HG03442 (cell line): ENCODE measurements around the gene DCP1A.
"Not testable (repeated sequence)": the region's sequence is repeated elsewhere in the genome, so short reads cannot be mapped to it uniquely, and the experiment has no call there.

ENCODE experiments used
- ATAC-seq: cut with Tn5 transposase; IDR thresholded peaks from one replicate; pipeline ENCODE4 v1.9.1; 2021; ENCODE audit warnings: mild to moderate bottlenecking, moderate library complexity; ENCODE audit not compliant: unreplicated experiment

Gene DCP1A

DNA sequence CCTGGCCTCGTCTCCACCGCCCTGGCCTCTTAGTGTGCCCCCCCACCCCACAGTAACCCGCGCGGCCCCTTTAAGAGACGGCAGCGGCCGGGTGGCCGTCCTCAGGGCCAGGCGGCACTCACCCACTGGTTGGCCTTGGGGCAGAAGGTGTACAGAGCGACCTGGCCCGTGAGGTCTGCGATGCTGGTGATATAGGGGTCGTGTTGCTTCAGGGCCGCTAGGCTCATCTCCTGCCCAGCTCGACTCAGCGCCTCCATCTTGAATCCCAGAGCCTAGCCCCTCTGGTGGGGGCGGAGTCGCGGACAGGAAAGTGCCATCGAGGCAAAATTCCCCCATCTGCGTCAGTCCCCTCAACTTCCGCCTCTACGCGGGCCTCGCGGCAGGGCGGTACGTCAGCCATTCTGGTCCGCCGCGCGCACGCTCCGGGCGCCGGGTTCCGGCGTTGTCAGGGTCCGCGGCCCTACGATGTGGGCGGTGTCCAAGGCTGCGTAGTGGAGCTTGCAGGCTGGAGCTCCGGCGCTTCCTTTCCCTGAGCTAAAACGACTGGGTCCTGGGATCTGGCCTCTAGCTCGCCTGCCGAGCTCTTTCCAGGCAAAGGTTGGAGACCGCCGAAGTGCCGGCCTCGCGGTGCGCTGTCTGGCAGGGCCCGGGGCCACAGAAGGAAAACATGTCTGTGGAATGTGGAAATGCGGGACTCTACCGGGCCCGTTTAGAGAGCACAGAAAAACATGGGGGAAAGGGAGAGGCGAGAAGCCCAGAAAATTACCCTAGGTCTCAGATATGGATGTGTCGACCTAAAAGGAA is at the start of gene DCP1A:
Gene DCP1A, minus strand, starts transcription at position 283 of the 804 bp plus-strand sequence. Its CDS starts 26 bp downstream, at position 257.
- ATAC-seq = peak; percentile 96

DNA sequence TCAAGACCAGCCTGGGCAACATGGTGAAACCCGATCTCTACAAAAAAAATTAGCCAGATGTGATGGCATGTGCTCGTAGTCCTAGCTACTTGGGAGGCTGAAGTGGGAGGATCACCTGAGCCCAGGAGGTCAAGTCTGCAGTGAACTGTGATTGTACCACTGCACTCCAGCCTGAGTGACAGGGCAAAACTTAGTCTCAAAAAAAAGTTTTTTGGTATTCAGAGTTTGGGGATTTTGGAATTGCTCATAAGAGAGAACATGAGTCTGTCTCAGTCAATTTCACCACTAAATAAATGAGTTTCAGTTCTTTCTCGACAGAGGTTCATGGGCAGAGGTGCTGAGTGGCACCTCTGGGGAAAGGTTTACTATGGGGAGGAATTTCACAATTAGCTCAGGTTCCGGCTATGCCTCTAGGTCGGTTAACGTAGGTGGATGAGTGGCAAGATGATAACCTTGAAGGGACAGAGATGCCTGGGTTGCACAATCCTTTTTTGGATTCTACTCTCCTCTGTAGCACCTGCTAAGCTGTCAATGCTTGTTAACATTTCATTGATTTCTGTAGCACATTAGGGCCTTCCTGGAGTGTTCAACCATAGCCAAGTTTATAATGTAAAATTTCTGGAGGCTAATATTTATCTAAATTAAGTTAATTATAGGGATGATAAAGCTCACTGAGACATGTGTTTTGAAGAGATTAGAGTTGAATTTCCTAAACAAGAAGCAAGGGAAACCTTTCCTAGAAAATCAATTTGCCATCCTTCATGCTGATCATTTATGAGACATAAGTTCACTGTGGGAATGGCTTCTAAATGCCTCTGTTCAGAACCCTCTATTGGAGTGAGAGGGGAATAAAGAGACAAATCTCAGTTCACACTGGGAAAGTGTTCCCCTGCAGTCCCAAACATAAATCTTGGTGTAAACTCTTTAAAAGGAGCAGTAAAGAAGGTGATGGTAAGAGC is 37.4 kb upstream of the DCP1A start:
- ATAC-seq = no peak

DNA sequence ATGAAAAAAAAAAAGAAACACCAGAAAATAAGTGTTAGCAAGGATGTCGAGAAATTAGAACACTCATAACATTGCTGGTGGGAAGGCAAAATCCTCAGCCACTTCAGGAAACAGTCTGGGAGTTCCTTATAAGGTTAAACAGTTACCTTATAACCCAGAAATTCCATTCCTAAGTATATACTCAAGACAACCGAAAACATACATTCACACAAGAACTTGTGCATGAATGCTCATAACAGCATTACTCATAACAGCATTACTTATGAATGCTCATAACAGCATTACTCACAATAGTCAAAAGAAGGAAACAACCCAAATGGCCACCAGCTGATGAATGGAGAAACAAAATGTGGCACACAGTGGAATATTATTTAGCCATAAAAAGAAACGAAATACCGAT is 34.8 kb upstream of the DCP1A start:
- ATAC-seq = no peak

DNA sequence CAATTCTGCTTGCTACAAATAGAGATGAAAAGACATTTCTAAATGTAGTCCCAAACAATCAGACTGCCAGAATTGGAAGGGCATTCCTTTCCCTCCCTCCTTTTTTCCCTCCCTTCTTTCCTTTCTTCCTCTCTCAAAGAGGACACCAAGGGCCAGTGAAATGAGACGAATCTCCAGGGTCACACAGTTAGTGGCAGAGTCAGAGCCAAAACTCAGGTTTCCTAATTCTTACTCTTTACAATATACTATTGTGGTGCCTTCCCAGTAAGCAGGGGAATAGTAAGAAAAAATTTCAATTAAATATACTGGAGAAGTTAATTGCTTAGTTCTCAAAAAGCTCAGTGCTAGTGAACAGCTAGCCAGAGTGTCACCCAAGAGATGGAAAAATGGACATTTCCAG is 33.0 kb upstream of the DCP1A start:
- ATAC-seq = no peak

DNA sequence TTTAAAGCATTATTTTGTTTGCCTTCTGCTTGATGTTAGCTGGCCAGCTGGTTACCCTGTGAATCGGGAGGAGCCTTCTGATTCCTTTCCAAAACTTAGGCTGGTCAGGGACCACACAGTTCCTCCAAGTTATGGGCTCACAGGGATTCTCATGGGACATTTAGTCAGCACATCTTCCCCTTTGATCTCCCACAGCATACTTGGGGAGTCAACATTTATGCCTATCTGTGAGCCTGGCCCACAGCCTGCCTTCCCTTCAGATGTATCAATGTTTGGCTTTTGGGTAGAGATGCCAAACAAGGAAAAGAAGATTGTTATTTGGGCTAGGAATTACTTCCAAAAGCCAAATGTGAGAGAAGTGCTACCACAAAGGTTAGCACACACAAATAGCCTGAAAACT is 32.6 kb upstream of the DCP1A start:
- no peak for ATAC-seq

DNA sequence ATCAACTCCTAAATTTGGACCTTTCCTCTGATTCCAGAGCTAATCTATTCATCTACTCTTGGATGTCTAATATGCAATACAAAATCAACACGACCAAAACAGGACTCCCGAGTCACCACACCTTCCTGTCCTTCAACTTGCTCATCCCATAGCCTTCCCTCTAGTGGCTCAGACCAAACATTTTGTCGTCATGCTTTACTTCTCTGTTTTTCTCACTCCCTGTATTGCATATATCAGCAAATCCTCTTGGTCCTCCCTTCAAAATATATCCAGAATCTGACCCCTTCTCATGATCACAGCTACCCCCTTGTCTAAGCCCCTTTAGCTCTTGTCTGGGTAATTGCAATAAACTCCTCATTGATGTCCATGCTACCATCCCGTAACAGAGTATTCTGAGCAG is 30.5 kb upstream of the DCP1A start:
- no peak for ATAC-seq

DNA sequence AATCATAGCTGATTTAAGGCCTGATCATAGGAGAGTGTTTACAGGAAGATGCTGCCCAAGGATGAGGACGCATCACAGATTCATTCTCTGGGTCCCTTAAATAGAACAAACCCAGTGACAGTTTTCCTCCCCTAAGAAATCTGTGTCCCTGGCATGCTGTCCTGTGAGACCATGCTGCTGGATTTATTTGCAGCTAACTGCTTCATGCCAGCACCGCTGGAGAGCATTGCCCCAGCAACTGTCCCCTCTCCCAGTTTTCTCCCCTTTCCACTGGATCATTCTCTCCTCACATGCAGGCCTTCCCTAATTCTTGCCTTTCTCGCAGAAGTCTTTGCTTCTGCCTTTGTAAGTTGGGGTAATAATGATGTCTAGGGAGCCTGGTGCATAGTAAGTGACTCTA is 29.3 kb upstream of the DCP1A start:
- no peak for ATAC-seq

DNA sequence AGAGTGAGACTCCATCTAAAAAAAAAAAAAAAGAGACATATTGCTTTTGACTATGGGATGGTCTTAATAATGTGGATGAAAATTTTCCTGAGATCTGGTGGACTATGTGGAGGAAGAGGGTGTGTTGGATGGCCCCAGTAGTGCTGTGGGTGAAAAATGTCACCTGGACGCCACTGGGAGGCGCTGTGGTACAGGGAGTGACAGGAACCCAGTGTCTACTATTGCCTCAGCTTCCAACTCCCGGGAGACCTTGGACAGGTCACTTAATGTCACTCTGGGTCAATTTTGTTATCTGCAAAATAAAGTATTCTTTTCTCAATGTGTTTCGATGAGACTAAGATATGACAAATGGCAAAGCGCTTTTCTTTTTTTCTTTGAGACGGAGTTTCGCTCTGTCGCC is 27.7 kb upstream of the DCP1A start:
- ATAC-seq = peak; percentile 58

DNA sequence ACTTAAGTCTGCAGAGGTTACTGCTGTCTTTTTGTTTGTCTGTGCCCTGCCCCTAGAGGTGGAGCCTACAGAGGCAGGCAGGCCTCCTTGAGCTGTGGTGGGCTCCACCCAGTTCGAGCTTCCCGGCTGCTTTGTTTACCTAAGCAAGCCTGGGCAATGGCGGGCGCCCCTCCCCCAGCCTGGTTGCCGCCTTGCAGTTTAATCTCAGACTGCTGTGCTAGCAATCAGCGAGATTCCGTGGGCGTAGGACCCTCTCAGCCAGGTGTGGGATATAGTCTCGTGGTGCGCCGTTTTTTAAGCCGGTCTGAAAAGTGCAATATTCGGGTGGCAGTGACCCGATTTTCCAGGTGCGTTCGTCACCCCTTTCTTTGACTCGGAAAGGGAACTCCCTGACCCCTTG is 23.4 kb upstream of the DCP1A start:
- ATAC-seq = not testable (repeated sequence)

DNA sequence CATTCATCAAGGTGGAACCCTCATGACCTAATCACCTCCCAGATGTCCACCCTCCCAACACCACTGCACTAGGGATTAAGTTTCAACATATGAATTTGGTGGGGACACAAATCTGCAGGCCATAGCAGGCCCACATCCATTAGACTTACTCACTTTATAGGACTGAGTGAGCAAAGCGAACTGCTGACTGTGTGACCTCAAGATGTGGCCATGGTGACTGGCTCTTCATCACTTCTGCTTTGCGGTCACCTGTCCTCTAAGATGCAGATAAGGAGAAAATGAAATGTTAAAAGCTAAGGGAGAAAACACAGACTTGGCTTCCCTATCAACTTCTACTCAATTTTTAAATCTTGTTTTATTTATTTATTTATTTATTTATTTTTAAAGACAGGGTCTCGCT is 14.5 kb upstream of the DCP1A start:
- no peak for ATAC-seq

DNA sequence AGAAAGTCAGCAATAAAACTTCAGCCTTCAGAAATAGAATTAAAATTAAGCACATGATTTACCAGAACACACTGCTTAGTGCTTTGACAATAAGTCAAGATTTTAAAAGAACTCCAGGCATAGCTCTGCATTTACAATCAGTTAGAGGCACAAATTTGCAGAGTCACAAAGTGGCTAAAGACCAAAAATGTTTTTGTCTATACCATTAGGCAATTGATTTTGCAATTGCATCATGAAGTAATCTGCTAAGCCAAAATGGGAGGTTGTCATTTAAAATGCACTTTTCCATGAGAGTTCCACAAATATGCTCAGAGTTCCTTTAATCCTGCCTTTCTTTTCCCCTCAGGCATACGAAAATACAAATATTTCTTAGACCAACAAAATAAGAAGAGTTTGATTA is 10.1 kb upstream of the DCP1A start:
- ATAC-seq = no peak

DNA sequence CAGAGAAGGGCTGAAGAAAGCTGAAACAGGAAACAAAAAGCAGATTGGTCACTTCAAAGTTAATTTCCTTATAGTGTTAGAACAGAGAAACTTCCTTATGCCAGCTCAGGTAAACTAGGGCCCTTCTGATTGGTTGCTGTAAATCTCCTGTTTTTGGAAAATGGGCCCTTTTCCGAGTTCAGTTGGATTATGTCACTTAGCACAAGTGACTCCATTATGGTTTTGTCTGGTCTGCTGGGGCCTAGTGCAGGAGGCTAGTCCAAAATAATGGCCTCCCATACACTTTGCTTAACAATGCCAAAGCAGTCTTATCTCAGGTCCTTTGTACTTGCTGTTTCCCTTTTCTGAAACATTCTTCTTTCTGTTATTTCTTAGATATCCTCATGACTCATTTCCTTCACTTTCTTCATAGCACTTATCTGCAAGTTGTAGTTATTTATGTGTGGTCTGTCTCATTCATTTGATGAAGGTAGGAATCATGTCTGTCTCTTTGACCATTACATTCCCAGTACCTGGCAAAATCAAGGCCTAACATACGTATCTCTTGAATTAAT is 7.7 kb upstream of the DCP1A start:
- ATAC-seq = no peak

DNA sequence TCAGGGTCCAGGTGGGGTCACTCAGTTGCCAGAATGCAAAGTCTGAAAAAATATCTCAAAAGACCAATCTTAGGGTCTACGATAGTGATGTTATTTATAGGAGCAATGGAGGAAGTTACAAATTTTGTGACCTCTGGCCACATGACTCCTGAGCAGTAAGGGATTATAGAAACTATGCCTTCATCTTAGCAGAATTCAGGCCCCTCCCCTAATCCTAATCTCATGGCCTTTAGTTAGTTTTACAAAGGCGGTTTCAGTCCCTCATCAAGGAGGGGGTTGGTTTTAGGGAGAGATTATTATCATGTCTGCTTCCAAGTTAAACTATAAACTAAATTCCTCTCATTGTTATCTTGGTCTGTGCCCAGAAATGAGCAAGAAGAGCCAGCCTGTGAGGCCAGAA is 5.9 kb upstream of the DCP1A start:
- no peak for ATAC-seq

DNA sequence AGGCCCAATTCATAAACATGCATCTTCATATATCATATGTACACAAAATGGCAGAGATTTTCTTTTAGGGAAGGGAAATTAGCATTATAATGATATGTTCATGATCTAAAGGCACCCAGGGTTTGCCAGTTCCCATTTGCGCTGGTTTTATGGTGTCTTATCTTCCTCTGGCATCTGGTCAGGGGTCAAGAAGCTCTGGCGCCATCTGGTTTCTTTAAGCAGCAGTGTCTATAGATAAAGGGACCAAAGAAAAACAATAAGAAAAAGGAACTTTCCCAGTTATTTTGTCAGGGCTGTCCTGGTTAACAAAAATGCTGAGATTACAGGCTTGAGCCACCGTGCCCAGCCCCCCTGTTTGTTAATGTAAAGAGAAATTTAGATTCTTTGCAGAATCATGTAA is 3.3 kb upstream of the DCP1A start:
- no peak for ATAC-seq

DNA sequence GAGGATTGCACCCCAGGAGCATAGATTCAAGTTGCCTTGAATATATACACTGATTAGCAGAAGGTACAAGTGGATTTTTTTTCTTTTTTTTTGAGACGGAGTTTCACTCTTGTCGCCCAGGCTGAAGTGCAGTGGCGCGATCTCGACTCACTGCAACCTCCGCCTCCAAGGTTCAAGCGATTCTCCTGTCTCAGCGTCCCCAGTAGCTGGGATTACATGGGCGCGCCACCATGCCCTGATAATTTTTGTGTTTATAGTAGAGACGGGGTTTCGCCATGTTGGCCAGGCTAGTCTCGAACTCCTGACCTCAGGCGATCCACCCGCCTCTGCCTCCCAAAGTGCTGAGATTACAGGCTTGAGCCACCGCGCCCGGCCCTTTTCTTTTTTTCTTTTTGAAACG is 775 bp upstream of the DCP1A start:
- ATAC-seq = not testable (repeated sequence)

DNA sequence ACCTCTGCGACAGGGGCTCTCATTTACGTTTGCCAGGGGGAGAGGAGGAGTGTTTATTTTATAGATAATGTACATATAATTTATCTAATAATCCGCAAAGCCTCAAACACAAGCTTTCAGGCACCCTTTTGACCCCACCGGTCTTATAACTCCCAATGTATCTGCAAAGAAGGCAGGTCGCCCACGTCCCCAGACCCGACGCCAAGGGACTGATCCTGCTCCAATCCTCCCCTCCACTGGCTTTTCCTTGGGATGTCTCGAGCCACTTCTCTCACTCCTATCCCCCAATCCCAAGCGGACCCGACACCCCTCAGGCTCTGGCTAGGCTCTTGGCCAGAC is 452 bp downstream of the DCP1A start:
- ATAC-seq = no peak

DNA sequence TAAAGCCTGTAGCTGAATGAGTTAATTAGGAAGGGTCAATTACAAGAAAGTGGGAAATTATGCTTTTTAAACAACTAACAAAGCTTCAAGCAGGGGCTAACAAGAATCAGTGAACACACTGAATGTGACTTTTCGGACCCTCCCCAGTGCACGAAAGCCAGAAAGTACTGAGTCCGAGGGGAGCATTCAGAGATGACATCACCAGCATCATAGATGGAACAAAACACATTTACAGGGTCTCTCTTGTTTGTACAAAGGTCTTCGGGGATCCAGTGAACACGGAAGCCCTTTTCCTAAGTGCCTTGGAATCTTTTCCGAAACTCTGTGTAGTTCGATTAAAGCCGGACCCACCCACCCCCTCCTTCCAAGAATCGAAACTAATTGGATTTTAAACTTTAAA is 829 bp downstream of the DCP1A start:
- ATAC-seq = no peak

DNA sequence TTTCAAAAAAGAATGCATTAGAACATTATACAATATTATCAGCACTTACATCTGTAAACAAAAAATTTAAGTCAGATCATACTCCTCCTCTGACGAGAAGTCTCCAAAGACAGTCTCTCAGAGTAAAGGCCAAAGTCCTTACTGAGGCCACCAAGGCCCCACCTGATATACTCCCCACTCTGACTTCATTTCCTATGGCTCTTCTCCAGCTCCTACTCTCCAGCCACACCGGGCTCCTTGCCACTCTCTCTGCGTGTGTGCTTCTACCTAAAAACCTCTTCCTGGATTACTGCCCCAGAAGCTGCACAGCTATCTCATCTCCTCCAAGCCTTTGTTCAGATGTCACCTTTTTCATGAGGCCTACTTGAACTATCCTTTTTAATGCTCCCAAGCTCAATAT is 5.0 kb downstream of the DCP1A start:
- ATAC-seq = no peak

DNA sequence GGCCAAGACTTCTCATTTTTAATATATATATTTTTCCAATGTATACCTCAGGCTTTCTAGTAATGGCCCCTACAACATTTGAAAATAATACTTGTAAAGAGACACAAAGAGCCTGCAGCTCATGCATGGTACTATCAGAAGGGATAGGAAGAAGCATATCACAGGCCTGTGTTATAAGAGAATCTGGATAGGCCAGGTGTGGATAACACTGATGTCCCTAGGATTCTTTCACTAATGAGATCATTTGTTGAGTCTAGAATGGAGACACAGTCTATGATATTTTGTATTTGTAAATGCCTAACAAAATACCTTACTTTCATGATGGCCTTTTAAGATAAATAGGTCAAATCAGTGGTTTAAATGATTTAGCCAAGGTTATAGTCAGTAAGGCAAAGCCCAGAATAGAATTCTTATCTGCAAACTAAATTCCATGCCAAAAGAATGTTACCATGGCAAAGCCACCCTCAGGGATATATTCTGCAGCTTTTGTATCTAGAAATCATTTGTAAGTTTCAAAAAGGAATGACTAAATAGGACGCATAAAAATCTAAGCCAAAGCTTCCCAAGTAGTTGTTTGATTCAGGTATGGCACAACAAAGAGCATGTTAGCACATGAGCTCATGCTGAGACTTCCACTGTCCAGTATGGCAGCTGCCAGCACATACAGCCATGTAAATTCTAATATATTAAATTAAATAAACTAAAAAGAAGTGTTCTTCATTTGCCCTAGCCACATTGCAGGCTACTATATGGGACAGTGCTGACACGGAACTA is 10.0 kb downstream of the DCP1A start:
- ATAC-seq = no peak

DNA sequence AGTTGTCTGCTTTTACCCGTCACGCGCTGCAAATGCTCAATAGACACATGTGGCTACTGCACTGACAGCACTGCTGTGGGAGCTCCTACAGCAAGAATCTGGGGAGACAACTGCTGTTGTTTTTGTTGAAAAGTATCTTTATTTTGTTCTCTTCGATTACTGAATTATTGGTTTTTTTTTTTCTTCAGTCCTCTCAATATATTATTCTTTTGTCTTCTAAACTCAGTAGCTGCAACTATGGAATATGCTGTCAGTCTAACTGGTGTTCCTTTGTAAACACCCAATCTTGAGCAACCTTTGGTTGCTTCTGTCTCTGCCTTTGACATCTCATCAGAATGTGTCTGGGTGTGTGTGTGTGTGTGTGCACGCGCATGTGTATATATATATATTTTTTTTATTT is 12.6 kb downstream of the DCP1A start:
- no peak for ATAC-seq

DNA sequence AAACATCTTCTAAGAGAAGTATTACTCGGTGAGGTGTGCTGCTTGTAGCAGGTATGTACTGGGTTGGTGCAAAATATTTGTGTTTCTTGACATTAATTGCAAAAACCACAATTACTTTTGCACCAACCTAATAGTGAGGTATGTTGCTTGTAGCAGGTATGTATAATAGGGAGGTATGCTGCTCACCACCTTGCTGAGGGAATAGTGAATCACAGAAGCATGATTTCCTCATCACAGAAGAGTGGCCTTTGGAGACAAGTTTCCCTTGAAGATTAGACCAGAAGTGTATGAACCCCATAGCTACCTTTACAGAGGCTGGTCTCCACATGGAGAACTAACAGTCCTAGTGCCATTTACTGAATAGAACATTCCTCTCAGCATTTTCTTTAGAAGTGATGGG is 15.5 kb downstream of the DCP1A start:
- ATAC-seq = no peak
